HS-27A (cell line): ENCODE results near the gene CACNA2D2.

ENCODE experiments used
- DNase-seq: peaks from one replicate; pipeline ENCODE4 v3.0.0-alpha.2; 2012; ENCODE audit warnings: low read depth, missing footprints

The CACNA2D2 gene

DNA sequence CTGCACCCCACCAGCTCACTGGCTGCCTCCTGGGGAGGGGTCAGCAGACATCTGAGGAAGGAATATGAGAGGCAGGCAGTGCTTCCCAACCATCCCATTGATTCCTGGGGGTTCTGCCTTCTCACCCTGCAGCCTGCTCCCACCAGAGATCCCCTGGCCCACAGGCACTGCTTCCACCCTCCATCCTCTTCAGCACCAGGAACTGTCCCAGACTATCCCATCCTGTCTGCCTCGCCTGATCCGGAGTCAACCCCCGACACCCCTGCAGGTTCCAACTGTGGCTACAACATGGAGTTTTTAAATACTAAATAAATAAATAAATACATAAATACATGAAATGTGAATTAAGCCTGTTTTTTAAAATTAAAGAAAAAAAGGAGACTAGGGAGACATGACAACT lies 43.6 kb downstream of the CACNA2D2 start:
- no peak for DNase-seq

DNA sequence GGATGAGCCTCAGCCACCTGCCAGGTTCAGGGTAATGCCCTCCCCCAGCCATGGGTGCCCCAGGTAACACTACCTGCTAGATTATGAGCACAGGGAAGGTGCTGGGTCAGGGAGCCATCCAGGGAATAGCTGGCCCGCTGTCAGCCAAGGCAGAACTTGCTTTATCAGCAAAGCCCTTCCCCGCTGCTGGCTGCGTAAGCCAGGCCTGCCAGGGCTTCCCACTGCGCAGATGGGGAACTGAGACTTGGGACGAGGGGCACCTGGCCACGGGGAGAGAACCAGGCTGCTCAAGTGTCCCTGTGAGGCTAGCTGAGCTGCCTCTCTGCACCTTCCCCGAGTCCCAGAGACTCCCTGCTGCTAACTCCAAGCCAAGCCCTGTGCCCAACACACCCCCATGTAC lies 45.4 kb downstream of the CACNA2D2 start:
- no peak for DNase-seq

DNA sequence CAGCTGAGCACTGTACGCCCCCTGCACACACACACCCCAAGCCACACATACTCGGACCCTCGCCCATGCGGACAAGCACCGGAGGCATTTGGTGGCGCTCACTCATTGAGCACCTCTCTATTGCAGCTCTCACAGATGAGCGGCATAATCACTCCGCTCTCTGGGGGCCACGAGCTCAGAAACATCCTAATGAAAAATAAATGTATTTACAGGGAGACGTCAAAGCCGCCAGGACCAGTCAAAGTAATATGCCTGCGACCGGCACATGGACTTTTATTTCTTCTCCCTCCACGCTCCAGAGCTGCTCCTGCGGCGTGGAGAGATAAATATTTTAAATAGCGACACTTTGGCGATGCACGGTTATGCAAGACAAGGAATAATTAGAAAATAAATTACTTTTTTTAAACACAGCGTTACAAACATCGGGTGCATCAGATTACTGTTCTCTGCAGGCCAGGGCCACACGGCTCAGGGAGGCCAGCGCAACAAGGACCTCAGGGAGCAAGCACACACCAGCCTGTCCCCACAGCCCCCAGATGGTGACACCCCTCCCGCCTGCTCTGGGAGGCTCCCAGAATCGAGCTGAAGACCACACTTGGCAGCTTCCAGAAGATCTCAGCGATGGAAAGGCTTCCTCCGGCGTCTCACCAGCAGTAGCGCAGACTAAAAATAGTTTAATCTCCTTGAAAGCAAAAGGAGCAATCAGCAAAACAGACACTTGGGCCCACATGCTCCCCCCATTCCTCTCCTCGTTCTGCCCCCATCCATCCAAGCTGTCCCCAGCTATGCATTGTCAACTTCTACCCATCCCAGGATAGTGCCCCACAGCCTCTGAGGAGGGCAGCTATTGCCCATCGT lies 48.0 kb downstream of the CACNA2D2 start:
- DNase-seq, result no peak

DNA sequence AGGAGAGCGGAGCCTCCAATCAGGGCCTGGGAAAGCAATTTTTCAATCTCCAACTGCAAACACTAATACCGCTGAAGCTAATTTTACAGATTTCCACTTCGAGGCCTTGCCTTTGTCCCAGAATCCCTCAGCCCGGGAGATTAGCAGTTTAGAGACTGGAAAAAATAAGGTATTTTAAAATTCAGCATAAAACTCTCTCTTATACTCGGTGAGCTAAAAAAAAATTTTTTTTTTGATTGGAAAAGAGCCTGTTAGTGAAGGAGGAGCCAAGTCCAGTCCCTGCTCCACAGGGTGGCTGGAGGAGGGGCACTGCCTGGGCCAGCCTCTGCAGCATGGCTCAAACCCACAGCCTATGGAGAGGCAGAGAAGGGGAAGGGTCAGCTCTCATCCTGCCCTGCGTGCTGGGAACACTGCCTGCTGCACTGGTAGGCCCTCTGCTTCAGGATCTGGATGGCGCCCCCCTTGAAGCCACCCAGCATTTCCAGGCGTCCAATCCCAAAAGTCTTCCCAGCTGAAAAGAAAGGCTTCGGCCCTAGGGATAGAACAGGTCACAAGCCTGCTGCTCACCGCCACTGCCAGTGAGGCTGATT lies 48.9 kb downstream of the CACNA2D2 start:
- no peak for DNase-seq

DNA sequence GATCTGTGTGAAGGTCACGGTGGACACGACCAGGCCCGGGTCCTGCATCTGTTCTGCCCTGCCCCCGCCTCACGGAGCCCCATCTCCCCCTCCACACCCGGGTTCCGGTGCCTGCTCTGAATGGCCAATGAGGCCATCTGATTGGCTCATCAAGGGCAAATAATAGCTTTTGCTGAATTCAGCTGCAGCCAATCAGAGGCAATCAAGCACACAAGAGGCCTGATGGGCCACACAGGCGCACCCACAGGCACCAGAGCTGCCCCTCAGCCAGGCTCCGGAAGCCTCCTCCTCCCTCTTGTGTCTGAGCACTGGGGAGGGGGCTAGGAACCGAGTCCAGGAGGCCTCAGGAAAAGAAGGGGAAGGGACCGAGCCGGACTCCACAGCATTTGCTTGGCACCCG lies 49.5 kb downstream of the CACNA2D2 start:
- DNase-seq, result no peak

DNA sequence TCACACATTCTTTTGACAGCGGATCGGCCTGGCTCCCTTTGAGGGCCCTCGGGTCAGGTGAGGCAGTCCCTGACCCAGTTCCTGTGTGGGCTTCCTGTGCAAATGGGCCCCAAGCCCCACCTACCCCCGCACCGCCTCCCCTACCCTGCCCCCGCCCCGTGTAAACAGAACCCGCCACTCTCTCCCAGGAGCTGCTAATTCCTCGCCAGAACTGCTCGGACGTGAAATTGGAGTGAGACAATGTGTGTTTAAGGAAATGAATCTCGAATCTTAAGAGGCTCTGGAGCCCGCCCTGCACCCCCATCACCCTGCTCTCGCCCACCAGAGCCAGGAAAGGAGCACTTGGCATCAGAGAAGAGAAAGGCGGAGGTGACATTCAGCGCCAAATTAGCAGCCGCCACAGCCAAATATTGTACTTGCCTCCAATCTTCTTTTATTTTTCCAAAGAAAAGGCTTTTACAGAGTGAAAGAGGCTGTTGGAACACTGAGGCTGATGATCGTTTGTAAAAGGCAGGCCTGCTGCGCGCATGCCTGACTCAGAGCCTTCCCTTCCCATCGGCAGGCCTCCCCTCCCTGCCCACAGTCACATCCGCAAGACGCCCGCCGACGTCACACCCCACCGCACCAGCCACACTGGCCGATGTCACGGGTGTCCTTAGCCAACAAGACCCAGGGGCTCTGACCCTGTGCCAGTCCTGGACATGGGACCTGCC lies 53.1 kb downstream of the CACNA2D2 start:
- DNase-seq, result no peak

DNA sequence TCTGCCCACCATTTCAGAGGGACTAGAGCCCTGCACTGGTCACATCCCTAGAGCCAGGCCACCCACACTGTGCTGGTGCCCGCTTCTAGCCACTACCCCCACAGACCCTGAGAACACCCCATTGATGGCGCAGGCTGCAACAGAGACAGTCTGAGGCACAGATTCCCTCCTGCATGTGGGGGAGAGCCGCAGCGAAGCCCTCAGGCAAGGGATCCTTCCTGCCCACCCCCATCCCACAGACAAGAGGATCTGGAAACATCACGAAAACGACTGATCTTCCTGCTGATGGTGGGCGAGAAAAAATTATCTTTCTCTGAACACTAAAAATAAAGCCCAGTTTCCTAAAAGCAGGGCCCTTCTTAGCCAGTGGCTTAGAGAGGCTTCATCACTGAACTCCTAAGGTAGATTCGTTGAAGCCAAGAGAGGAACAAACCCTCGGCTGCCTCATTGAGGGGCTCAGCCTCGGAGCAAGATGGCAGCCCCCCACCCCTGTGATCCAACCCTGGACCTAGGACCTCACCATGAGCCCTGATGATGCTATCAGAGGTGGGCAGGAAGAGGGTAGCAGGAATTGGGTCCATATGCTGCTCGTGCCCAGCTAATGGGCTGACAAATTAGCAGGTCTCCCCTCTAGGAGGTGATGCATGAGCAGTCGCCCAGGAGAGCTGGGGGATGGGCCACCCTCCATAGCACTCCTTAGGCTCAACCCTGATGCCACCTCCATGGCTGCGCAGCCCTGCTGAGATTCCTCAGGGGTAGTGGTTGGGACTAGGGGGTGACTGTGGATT lies 54.5 kb downstream of the CACNA2D2 start:
- DNase-seq, result no peak

DNA sequence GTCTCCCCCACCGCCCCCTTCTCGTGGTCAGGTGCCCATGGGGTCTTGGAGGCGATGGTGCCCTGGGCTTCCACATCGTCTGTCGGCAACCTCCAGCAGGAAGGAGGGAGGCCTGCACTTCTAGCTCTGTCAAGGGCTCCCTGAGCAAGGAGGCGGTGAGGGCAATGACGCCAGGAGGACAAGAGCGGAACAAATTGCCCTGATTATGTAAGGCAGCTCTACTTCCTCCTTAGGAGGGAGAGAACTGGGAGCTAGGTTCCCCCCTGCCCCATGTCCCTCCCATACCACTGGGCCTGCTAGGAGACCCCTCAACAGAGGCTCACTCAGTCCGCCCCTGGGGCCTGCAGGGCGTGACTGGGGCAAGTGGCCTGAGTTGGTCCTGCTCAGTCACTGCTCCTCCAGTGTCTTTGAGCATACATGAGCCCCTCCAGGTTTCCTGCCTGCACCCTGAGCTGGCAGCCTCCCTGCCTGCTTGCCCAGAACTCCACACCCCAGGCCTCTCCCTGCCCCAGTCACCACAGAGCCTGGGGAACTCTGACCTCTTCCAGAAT lies 56.1 kb downstream of the CACNA2D2 start:
- DNase-seq, result no peak

DNA sequence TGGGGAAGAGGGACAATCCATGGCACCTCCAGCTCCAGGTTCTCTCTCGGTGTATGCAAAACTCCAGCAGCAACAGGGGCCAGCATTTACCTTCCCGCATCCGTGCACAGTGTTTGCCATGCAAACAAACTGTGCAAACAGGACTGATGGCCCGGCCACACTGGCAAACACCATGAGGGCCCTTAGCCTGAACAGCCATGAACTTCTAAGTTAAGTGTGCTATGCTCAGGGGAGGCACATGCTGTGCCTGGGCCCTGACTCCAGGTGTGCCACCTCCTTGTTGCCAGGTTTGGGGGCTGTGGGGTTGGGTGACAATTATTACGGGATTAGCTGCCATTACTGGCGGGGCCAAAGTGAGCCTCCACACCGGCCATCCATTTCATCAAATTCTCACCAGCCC lies 57.5 kb downstream of the CACNA2D2 start:
- no peak for DNase-seq

DNA sequence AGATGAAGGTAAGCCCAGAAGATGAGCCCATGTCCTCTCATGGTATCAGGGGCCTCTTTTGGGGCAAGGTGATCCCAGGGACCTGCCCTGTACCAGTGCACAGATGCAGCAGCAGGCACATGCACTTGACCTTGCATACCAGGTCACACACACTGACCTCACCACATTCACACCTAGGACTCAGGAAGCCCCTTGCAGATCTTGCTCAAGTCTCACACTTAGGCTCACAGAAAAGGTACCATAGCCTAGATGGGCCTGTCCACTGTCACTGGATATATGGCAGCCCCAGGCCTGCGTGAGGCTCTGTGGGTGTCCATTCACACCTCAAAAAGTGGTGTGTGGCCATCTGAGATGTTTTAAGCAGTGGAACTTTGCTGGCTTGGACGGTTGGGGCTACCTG lies 58.7 kb downstream of the CACNA2D2 start:
- no peak for DNase-seq

DNA sequence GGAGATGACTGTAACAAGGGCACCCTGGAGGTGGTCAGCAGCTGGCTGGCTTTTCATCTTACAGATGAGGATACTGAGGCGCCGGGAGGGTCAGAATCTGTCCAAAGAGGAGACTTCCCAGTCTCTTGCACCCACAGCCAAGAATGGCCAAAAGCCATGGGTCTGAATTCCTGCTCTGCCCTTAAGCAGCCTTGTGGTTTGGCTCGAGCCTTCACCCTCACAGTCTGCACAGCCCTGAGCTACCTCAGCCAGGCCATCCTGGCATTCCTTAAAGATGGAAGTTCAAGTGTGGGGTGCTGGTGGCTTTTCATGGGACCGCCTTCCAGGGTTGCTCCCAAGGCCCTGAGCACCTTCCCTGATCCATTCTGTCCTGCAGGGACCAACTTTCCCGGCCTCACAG lies 59.2 kb downstream of the CACNA2D2 start:
- DNase-seq, result no peak

DNA sequence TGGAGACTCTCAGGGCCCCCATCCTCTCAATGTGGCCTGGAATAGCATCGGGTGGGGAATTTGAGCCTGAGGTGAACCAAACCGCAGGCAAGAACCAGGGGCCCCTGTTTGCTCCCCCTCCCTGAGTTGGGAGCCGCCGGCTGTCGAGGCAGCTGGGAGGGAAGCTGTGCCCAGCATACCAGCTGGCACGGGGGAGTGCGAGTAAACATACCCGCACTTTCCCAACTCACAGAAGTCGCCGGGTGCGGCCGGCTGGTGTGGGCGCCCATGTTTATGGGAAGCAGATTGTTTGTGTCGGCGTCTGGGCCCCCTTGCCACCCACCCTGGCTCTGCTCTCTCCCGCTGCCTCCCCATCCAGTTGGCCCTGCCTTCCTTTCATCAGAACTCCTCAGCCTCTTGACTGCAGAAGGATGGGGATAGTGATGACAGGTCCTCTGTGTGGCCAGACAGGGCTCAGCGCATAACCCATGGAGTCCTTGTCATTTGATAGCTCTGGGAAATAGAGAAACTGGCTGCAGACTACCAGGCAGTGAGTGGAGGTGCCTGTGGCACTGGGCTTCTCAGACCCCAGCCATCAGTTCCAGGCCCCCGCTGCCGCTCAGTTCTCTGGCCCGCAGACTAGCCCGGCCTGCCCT lies 60.4 kb downstream of the CACNA2D2 start:
- DNase-seq, result no peak

DNA sequence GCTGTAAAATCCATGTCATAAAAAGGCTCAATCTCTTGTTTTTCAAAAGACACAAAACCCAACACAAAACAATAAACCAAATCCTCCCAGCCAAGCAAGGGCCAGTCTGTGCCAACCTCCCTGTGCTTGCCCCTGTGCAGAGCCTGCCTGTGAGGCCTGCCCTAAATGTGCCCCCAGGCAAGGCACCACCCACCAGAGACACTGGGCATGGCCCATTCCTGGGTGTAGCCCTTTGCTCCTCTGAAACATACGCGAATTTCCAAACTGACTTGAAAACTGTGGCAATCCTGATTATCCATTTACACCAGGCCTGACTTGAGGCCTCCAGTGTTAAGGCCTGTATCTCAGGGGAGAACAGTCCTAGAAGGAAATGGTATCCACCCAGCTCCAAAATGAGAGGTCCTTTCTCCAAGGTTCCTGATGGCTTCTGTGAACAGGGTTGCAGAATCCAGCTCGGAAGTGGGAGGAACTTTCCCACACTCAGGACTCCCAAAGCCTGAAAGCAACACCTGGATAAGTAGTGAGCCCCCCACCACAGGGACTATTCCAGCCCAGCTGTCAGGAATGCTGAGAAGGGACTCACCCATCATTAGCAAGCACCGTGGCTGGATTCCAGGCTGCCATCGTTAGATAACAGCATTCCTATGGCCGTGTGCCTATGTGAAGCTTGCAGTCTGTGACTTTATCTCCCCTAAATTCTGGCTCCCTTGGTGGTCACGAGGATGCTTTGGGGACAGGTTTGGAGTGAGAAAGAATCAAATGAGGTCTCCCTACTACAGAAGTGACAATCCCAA lies 61.8 kb downstream of the CACNA2D2 start:
- DNase-seq, result no peak

DNA sequence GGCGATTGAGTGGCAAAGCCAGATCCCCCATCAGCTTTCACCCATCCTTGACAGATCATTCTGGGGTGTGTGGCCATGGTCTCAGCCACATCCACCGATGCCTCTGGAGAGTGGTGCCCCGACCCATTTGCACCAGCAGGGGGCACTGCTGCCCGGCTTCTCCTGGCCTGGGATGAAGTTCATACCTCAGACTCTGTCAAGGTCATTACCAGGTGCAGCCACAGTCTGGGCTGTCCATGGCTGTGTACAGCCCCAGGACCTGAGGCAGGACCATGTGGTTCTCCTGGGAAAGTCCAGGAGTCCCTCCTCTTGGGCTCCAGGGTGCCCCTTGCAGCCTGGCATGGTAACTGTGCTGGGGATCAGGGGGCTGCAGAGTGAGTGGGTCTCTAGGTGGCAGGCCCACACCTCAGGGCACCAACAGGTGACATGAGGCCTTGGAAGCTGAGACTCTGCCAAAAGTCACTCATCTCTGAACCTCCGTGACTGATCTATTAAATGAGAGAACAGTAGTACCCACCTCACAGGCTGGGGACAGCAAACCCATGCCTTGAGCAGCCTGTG lies 67.2 kb downstream of the CACNA2D2 start:
- DNase-seq, result peak; percentile 23

DNA sequence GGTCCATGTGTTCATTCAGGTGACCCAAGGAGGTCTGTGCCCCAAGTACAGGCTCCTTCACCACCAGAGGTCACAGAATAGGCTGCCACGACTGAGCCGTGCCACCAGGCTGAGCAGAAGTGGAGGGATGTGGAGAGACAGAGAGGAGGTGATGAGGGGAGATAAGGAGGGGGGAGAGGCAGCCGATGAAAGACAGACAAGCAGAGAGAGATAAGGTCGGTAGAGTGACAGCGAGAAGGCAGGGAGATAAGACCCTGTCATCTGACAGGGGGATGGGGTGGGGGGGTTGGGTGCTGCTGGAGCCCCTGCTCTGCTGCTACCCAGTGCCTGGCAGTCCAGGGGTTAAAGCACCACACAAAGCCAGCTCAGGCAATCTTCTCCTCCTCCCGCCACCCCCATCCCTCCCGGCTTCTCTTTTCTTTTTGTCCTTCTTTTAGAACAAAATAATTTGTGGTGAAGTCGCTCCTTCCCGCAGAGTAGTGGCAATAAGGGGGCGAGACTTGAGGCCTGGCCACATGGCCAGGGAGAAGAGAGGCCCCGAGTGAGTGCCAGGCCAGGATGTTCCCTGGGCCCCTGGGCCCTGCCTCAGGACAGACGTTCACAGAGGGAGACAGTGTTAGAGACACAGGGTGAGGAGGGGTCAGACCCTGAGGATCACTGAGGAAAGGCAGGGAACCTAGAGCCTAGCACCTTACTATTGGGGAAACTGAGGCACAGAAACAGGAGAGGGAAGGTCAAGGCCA lies 67.9 kb downstream of the CACNA2D2 start:
- no peak for DNase-seq

DNA sequence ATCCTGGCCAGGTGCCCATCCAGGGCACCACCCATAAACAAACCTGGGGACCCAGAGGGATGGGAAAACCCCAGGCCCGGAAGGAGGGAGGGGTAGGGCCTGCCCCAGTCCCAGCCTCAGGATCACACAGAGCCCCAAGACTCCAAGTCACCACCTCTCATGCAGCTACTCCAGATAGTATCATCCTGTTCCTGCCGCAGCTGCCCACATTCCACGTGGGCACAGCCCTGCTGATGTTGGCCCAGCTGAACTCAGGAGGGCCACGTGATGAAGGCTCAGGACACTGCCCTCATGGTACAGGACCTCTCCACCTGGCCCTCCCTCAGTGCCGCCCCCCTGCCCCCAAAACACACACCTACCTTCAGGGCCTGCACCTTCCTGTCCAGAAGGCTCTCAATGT lies 69.5 kb downstream of the CACNA2D2 start:
- no peak for DNase-seq

DNA sequence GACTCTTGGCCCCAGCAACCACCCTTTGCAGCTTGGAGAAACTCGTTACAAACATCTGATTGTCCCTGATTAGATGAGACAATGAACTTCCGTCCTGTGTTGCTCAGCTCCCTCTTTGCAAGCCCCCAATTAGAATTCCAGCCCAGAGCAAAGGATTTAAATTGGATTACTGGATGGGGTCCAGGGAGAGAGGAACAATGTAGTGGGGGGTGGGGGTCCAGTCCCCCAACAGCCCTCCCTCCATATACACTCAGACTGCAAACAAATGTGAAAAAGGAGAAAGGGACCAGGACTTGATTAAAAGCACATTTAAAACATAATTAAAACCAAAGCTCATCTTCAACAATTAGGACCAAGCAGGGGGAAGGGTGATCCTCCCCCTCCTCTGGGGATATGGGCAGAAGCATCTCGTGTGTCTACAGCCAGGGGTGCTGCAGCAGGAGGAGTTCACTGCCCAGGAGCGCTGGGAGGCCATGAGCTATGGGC lies 72.4 kb downstream of the CACNA2D2 start:
- no peak for DNase-seq

DNA sequence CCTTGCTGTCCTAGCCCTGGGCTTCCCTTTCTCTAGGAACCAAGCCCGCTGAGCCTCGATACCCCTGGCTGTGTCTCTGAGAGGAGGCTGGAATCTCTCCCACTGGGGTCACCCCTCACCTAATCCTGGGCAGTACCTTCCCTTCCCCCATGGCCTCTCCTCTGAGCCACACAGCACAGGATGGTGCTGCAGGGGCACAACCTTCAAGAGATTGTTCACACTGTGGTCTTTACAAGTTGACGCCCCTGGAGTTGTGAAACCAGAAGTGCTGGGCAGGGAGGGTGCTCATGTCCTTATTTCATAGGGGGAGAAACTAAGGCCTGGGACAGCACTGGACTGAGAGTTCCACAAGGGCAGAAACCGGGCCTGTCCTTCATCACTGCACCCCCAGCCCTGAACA lies 73.2 kb downstream of the CACNA2D2 start:
- DNase-seq, result no peak

DNA sequence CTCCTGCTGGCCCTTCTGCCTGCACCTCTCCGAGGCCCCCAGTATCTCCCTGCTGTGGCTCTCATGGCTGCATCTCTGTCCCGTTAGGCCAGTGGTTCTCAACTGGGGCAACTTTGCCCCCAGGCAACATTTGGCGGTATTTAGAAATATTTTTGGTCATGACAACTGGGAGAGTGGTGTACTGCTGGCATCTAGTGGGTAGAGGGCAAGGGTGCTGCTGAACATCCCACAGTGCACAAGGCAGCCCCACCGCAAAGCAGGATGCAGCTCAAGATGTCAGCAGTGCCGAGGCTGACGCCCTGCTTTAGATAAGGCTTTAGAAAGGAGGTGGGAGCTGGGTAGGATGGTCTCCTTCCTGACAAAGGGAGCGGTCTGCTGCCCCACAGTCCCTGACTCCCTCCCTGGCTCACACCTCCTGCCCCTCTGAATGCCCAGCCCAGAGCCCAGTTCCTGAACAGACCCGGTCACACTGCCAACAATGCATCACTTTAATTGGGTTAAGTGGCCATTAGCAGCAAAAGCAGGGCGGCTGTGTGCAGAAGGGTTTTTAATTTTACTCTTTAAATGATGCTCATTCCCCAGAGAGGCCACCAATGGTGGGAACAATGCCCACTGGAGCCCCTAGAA lies 75.3 kb downstream of the CACNA2D2 start:
- DNase-seq, result no peak
